DMS79 treated with DMSO at 0.1 percent for 48 hours (cell line): Measurements from ENCODE around the gene BROX.

Source experiments
- DNase-seq: peaks from one replicate; lab custom pipeline; 2025; lab: John Stamatoyannopoulos, UW

The BROX gene

GRCh38 chr1:222777977-222778376, 65.6 kb downstream of the BROX start:
- peak; percentile 4 for DNase-seq

GRCh38 chr1:222781251-222781650, 68.9 kb downstream of the BROX start:
- no peak for DNase-seq

GRCh38 chr1:222783051-222783450, 70.7 kb downstream of the BROX start:
- no peak for DNase-seq

GRCh38 chr1:222784371-222784770, 72.0 kb downstream of the BROX start:
- no peak for DNase-seq
